ENCODE results near the gene MEDAG.
"Not testable (repeated sequence)": the region's sequence is repeated elsewhere in the genome, so short reads cannot be mapped to it uniquely, and the experiment has no call there.

Gene MEDAG

GRCh38 chr13:30926781-30927180 lies 20.7 kb downstream of the MEDAG start:
- no peak for ATAC-seq

GRCh38 chr13:30927188-30927587 lies 21.1 kb downstream of the MEDAG start:
- not testable (repeated sequence) for ATAC-seq
- TF ChIP-seq ISL1 (CRISPR knock-in tag; IDR thresholded peaks at IDR 0.05): peak; percentile 33; the same call in 1 of the 2 replicates

More at GRCh38 chr13:30926781-30927180, 20.7 kb downstream of the MEDAG start:
- no peak for TF ChIP-seq SNAI2 (CRISPR knock-in tag; IDR thresholded peaks at IDR 0.05)
- no peak for TF ChIP-seq CSRNP3 (CRISPR knock-in tag; IDR thresholded peaks at IDR 0.05)
- no peak for TF ChIP-seq ZNF8 (CRISPR knock-in tag; IDR thresholded peaks at IDR 0.05)
- TF ChIP-seq ZNF565 (CRISPR knock-in tag; conservative IDR thresholded peaks at IDR 0.05; ENCODE audit: low read depth): no peak
- no peak for TF ChIP-seq TSHZ2 (CRISPR knock-in tag; IDR thresholded peaks at IDR 0.05)
- TF ChIP-seq PATZ1 (CRISPR knock-in tag; IDR thresholded peaks at IDR 0.05; ENCODE audit: borderline replicate concordance): no peak
- no peak for TF ChIP-seq ISL1 (CRISPR knock-in tag; IDR thresholded peaks at IDR 0.05)
- no peak for TF ChIP-seq ZFP3 (CRISPR knock-in tag; IDR thresholded peaks at IDR 0.05)
- no peak for TF ChIP-seq ESRRG (CRISPR knock-in tag; IDR thresholded peaks at IDR 0.05)
- TF ChIP-seq TCF4 (CRISPR knock-in tag; IDR thresholded peaks at IDR 0.05; ENCODE audit: borderline replicate concordance): no peak
- TF ChIP-seq CREB5 (CRISPR knock-in tag; IDR thresholded peaks at IDR 0.05; ENCODE audit: low read depth): no peak
- no peak for TF ChIP-seq CSDC2 (CRISPR knock-in tag; IDR thresholded peaks at IDR 0.05)
- no peak for TF ChIP-seq TOX (CRISPR knock-in tag; IDR thresholded peaks at IDR 0.05; ENCODE audit: borderline replicate concordance)
- no peak for TF ChIP-seq ARNTL (CRISPR knock-in tag; IDR thresholded peaks at IDR 0.05; ENCODE audit: borderline replicate concordance, low read depth)
- TF ChIP-seq RARB (CRISPR knock-in tag; IDR thresholded peaks at IDR 0.05): no peak
- TF ChIP-seq BACH2 (CRISPR knock-in tag; IDR thresholded peaks at IDR 0.05; ENCODE audit: borderline replicate concordance): no peak
- TF ChIP-seq PPARA (CRISPR knock-in tag; IDR thresholded peaks at IDR 0.05; ENCODE audit: borderline replicate concordance): no peak
- no peak for TF ChIP-seq OSR1 (CRISPR knock-in tag; IDR thresholded peaks at IDR 0.05)
- no peak for TF ChIP-seq GLIS3 (CRISPR knock-in tag; IDR thresholded peaks at IDR 0.05)
- no peak for TF ChIP-seq POU6F1 (CRISPR knock-in tag; IDR thresholded peaks at IDR 0.05; ENCODE audit: borderline replicate concordance, low read depth)

GRCh38 chr13:30927595-30927994 lies 21.5 kb downstream of the MEDAG start:
- no peak for ATAC-seq
- TF ChIP-seq ZNF565 (CRISPR knock-in tag; conservative IDR thresholded peaks at IDR 0.05; ENCODE audit: low read depth) (no peak), POU6F1 (CRISPR knock-in tag; IDR thresholded peaks at IDR 0.05; ENCODE audit: borderline replicate concordance, low read depth) (no peak), CSDC2 (CRISPR knock-in tag; IDR thresholded peaks at IDR 0.05) (no peak), PPARA (CRISPR knock-in tag; IDR thresholded peaks at IDR 0.05; ENCODE audit: borderline replicate concordance) (no peak), PATZ1 (CRISPR knock-in tag; IDR thresholded peaks at IDR 0.05; ENCODE audit: borderline replicate concordance) (no peak), ZC3H10 (CRISPR knock-in tag; IDR thresholded peaks at IDR 0.05) (no peak), ZFP30 (CRISPR knock-in tag; IDR thresholded peaks at IDR 0.05) (no peak), OSR1 (CRISPR knock-in tag; IDR thresholded peaks at IDR 0.05) (no peak), ISL1 (CRISPR knock-in tag; IDR thresholded peaks at IDR 0.05) (no peak), ARNTL (CRISPR knock-in tag; IDR thresholded peaks at IDR 0.05; ENCODE audit: borderline replicate concordance, low read depth) (no peak), RARB (CRISPR knock-in tag; IDR thresholded peaks at IDR 0.05) (no peak), ESRRG (CRISPR knock-in tag; IDR thresholded peaks at IDR 0.05) (no peak), SNAI2 (CRISPR knock-in tag; IDR thresholded peaks at IDR 0.05) (no peak), GLIS3 (CRISPR knock-in tag; IDR thresholded peaks at IDR 0.05) (no peak)
